Jurkat, Clone E6-1 (cell line): Measurements from ENCODE around the gene ZDHHC16.

ENCODE experiments used
- DNase-seq: peaks from one replicate; pipeline ENCODE4 v3.0.0-alpha.2; 2011; ENCODE audit warnings: low read depth, low spot score
- H3K4me3 ChIP-seq: 2 replicates; pipeline ENCODE4 v1.5.1; 2011; ENCODE audit warnings: mild to moderate bottlenecking, low read length, control low read depth, moderate library complexity

Gene ZDHHC16

GRCh38 chr10:97427571-97428179 is 18.3 kb upstream of the ZDHHC16 start:
- no peak for DNase-seq
- H3K4me3 ChIP-seq: peak overlapping the region; percentile 97

- DNase-seq: peak; percentile 57
- peak overlapping the region; percentile 97 for H3K4me3 ChIP-seq
Observed at GRCh38 chr10:97428572-97428981, 17.4 kb upstream of the ZDHHC16 start.

DNA sequence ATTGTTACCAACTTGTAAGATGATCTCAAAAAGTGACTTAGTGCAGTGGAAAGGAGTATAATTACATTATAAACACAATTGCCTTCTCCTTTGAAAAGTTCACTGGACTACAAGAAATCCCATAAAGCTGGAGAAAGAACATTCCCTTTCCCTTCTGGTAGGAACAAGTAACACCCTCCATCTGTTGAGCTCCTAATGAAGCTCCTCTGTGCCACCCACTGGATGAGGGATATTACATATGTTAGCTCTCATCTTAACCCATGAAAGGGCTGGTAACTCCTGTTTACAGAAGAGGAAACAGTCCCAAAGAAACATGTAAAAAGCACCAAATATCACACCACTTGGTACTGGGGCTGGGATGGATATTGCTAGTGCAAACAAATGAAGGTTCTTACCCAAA is 11.9 kb upstream of the ZDHHC16 start:
- DNase-seq: no peak
- no peak overlapping the region for H3K4me3 ChIP-seq

DNA sequence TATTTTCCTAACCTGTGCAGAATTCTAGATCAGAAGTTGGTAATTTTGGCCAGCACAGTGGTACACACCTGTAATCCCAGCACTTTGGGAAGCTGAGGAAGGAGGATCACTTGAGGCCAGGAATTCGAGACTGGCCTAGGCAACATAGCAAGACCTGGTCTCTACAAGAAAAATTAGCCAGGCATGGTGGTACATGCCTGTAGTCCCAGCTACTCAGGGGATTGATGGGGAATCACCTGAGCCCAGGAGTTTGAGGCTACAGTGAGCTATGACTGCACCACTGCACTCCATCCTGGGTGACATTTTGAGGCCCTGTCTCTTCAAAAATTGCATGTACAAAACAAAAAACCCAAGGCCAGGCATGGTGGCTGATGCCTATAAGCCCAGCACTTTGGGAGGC is 11.4 kb upstream of the ZDHHC16 start:
- H3K4me3 ChIP-seq: no peak overlapping the region
- DNase-seq: no peak

GRCh38 chr10:97435211-97435610 is 10.8 kb upstream of the ZDHHC16 start:
- H3K4me3 ChIP-seq: no peak overlapping the region

GRCh38 chr10:97442277-97442676 is 3.7 kb upstream of the ZDHHC16 start:
- no peak for DNase-seq
- H3K4me3 ChIP-seq: no peak overlapping the region

More at GRCh38 chr10:97435211-97435610, 10.8 kb upstream of the ZDHHC16 start:
- no peak for DNase-seq

GRCh38 chr10:97444212-97444611 is 1.8 kb upstream of the ZDHHC16 start:
- no peak overlapping the region for H3K4me3 ChIP-seq
- no peak for DNase-seq

GRCh38 chr10:97445357-97445721 is 636 bp upstream of the ZDHHC16 start:
- DNase-seq: no peak
- H3K4me3 ChIP-seq: peak overlapping the region; percentile 82

DNA sequence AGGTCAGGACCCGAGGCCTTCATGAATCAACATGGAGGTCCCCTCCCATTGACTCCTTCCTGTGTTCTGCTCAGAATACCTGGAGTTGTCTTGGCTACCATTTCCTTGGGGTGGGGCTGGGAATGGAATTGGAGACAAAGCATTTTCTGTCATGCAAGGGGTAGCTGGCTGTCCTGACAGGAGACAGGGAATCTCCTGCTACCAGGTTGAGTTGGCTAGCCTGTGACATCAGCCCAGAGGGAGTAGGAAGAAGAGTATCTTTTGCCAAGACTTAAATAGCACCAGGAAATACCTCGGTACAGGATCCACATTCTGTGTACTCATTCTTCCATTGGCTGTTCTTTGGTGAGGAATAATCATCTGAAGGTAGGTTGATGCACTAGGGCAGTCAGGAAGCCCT is 4.9 kb downstream of the ZDHHC16 start:
- DNase-seq: no peak
- H3K4me3 ChIP-seq: no peak overlapping the region

DNA sequence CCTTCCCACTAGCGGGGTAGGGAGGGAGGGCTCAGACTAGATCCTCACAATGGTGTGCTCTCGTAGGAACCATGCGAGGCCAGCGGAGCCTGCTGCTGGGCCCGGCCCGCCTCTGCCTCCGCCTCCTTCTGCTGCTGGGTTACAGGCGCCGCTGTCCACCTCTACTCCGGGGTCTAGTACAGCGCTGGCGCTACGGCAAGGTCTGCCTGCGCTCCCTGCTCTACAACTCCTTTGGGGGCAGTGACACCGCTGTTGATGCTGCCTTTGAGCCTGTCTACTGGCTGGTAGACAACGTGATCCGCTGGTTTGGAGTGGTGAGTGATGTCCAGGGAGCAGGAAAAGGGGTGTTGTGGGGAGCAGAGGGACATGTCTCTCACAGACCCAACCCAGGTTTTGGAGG is 5.6 kb downstream of the ZDHHC16 start:
- DNase-seq: no peak
- H3K4me3 ChIP-seq: no peak overlapping the region

DNA sequence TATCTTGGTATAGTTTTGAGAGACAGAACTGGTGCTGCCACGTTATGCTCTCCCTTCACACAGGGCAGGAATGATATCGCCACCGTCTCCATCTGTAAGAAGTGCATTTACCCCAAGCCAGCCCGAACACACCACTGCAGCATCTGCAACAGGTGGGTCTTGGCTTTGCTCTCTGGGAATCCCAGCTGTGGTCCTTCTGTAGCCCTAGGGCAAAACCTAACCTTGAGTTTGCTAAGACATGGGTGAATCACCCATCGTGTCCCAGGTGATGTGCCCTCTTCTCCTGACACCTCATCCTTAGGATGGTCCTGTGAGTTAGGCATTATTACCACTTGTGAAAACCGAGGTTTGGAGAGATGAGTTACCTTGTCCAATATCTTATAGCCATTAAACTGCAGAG is 6.4 kb downstream of the ZDHHC16 start:
- no peak overlapping the region for H3K4me3 ChIP-seq
- DNase-seq: no peak

DNA sequence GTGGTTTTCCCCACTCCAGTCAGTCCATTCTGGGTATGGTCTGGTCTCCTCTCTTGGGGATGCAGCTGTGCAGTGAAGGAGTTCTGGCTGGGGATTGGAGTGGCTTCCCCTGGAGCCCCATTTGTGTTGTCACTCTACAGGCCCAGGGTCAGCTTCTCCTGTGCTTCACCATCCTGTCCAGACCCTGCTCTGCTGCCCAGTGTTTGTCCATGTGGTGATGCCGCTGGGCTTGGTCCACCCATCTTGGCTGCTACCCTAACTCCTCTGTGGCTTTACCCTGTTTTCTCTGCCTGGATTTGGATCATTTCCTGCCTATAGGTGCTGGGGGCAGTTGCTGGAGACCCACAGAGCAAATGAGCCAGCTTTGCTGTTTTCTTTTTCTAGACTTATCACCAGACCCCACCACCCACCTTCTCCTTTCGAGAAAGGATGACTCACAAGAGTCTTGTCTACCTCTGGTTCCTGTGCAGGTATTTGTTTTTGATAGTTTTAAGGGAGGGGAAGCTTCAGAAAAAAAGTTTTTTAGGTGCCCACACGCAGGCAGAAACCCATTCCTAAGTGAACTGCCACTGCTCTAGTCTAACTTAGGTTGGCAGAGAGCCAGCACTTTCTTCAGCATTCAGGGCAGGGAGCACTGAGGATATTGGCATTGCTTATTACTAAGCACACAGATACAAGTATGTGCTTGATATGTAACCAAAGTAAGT is 8.5 kb downstream of the ZDHHC16 start:
- no peak for DNase-seq
- H3K4me3 ChIP-seq: no peak overlapping the region

DNA sequence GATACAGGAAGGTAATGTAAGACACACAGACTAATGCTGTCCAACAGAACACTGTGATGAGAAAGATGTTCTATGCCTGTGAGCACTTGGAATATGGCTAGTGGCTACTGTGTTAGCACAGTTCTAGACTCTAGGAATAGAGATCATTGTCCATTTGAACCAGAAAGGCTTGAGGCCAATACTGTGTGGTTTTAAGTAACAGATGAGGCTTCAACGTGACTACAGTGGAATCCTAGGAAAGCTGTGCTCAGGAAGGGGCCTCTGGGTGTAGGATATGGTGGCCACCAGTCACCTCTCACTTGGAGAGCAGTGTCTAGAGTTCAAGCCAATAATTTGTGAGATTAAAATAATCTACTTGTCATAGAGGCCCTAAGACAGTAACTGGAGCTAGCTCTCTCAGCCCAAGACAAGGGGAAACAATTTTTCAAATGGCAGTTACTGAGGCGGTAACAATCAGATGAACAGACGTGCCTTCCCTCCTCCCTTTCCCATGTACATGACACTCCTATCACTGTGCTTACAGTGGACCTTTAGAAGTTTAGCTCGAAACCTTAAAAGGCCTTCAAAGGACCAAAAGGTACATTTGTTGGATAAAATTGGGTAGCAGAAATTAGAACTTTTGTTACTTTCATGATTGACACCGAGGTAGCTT is 10.2 kb downstream of the ZDHHC16 start:
- no peak overlapping the region for H3K4me3 ChIP-seq
- DNase-seq: no peak

DNA sequence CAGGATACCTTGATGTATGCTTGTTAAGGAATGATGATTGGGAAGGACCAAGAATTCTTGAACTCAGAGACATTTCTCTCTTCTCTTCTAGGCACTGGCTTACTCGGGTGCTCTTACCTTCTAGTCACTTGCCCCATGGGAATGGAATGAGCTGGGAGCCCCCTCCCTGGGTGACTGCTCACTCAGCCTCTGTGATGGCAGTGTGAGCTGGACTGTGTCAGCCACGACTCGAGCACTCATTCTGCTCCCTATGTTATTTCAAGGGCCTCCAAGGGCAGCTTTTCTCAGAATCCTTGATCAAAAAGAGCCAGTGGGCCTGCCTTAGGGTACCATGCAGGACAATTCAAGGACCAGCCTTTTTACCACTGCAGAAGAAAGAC is 10.7 kb downstream of the ZDHHC16 start:
- no peak for DNase-seq
- no peak overlapping the region for H3K4me3 ChIP-seq

DNA sequence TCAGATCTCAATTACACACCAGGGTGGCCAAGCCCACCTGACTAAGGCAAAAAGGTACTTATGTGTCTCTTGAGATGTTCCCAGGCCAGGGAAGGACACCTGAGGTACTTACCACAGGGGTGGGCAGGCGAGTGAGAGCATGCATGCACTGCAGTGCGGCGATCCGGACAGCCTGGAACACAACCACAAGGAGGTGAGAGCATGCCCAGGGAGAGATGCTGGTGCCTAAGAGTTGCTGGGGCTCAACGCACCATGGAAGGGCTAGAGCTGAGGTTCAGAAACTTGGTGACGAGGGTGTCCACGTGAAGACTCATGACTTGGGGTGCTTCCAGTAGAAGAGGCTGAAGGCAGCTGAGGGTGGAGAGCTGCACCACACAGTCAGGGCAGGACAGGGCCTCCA is 13.1 kb downstream of the ZDHHC16 start:
- no peak overlapping the region for H3K4me3 ChIP-seq
- DNase-seq: no peak

DNA sequence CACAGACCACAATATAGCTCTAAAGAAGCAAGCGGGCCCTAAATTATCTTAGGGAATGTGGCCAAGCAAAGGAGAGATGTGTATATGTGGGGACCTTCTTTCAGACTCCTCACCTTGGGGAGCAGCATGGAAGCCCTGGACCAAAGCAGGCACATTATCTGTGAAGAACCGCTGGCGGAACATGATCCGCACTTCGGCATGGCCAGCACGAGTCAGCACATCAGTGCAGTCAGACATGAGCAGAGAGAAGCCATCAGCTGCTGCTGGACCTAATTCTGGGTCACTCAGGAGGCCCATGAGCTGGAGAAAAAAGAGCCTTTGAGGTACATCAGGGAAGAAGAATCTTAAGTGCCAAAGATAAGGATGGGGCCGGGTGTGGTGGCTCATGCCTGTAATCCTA is 14.0 kb downstream of the ZDHHC16 start:
- no peak for DNase-seq
- no peak overlapping the region for H3K4me3 ChIP-seq

GRCh38 chr10:97462309-97462708 is 16.3 kb downstream of the ZDHHC16 start:
- DNase-seq: no peak
- H3K4me3 ChIP-seq: no peak overlapping the region

- DNase-seq: peak; percentile 32
- no peak overlapping the region for H3K4me3 ChIP-seq
Observed at GRCh38 chr10:97463363-97464132, 17.6 kb downstream of the ZDHHC16 start.

DNA sequence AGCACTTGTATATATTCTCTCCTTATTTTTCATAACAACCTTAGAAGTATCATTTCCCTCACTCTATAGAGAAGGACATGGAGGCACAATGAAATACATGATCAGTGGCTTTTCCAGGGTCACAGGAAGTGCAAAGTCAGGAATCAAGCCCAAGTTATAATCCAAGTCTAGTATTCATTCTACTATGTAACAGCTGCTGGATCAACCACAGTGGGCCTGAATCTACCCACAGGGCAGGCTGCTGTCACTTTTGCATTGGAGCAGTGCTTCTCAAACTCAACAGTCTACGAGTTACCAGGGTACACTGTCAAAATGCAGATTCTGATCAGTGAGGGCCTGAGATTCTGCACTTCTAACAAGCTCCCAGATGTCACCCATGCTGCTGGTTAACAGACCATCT is 18.3 kb downstream of the ZDHHC16 start:
- H3K4me3 ChIP-seq: no peak overlapping the region
- no peak for DNase-seq

GRCh38 chr10:97465982-97466381 is 20.0 kb downstream of the ZDHHC16 start:
- no peak overlapping the region for H3K4me3 ChIP-seq
- DNase-seq: no peak
